Measurements from ENCODE around the gene ZNF784.

Gene ZNF784

GRCh38 chr19:55621673-55622231 lies 2.6 kb downstream of the ZNF784 start:
- no peak for DNase-seq (ENCODE audit: low read depth in 1 of 2, low spot score in 1 of 2)

DNA sequence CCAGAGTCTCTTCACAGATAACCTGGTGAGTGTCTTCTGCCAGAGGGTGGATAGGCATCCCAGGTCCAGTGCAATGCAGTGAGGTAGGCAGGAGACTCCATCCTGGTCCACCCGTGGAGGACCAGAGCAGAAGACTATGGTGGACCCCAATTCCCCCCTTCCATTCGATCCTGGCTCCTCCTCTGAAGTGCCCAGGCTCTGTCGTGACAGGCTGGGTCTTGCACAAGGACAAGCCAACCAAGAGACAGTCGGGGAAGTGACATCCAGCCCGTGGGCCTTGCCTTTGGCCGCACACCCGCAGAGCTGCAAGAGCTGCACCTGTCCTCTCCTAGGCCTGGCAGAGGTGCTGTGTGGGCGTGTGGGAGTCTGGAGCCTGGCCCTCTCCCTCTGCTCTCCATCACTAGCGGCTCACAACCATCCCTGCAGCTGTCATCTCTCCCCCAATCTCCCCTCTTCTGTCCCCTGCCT lies 3.1 kb downstream of the ZNF784 start:
- no peak for DNase-seq (ENCODE audit: low read depth in 1 of 2, low spot score in 1 of 2)

DNA sequence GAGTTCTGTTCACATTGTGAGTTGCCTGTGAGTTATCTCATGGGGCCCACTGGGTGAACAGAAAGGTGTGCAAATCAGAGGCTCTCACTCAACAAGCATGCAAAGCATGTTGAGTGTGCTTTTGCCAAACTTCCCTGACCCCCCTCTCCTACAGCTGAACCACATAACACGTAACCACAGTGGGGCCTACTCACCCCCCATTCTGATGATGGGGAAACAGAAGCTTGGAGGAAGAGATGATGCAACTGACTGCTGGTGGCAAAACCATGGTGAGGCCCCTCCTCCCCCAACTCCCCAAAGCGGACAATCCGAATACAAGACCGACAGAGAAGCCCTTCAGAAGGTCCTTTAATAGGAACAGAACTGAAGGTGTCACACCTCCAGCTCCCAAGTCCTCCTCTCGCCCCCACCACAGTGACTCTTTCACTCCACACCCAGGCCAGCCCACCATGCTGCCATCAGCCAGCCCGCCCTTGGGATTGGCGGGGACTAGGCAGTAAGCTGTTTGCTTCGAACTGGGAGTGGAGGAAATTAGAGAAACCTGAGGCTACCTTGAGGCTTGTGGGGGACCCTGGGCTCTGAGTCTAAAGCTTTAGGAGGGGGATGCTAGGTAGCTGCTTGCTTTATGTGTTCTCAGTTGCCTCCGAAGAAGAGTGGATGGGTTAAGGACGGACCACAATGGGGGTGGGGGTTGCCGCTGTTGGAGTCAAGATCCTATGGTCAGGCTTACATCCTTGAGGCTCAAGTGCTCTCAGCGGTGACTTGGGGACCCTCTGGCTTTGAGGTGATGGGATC lies 3.8 kb downstream of the ZNF784 start:
- no peak for DNase-seq (ENCODE audit: low read depth in 1 of 2, low spot score in 1 of 2)

DNA sequence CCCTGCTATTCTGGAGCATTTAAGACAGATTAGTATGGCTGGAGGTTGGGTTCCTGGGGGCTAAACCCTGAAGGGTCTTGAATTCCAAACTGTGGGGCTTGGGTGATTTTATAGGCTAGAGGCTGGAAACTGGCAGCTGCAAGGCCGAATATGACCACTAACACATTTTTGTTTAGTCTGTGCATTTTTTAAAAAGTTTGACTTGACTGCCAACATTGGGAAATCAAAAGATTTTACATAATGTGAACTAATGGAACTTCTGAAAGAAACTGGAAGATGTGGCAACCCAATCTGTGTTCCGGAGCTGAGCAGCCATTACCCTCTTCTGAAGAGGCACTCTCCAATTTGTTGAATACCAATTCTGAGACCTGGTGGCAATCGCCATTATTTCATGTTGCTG lies 5.1 kb downstream of the ZNF784 start:
- DNase-seq (ENCODE audit: low read depth in 1 of 2, low spot score in 1 of 2) = no peak

DNA sequence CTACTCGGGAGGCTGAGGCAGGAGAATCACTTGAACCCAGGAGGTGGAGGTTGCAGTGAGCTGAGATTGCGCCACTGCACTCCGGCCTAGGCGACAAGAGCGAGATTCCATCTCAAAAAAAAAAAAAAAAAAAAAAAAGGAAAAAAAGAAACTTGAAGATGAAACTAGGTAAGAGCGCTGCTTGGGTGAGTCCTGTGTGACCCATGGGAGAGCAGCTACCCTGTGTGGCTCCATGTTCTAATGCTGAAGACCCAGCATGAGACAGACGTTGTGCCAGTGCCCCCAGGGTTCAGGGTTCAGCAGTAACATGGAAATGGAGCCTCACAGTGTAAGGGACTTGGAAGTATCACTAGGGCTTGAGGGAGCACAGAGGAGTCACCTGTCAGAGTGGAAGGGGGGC lies 5.9 kb downstream of the ZNF784 start:
- DNase-seq (ENCODE audit: low read depth in 1 of 2, low spot score in 1 of 2) = no peak

- no peak for DNase-seq (ENCODE audit: low read depth in 1 of 2, low spot score in 1 of 2)
These were observed 6.9 kb downstream of the ZNF784 start for GRCh38 chr19:55617426-55617825.

GRCh38 chr19:55616395-55616875 lies 7.9 kb downstream of the ZNF784 start:
- DNase-seq (ENCODE audit: low read depth in 1 of 2, low spot score in 1 of 2) = no peak

GRCh38 chr19:55615543-55616394 lies 8.6 kb downstream of the ZNF784 start:
- DNase-seq (ENCODE audit: low read depth in 1 of 2, low spot score in 1 of 2) = no peak

DNA sequence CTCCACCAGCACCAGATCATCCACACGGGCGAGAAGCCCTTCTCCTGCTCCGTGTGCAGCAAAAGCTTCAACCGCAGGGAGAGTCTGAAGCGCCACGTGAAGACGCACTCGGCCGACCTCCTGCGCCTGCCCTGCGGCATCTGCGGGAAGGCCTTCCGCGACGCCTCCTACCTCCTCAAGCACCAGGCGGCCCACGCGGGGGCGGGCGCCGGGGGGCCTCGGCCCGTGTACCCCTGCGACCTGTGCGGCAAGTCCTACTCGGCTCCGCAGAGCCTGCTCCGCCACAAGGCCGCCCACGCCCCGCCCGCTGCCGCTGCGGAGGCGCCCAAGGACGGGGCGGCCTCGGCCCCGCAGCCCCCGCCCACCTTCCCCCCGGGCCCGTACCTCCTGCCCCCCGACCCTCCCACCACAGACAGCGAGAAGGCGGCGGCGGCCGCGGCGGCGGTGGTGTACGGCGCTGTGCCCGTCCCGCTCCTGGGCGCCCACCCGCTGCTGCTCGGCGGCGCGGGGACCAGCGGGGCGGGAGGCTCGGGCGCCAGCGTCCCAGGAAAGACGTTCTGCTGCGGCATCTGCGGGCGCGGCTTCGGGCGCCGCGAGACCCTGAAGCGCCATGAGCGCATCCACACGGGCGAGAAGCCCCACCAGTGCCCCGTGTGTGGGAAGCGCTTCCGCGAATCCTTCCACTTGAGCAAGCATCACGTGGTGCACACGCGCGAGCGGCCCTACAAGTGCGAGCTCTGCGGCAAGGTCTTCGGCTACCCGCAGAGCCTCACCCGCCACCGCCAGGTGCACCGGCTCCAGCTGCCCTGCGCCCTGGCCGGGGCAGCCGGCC lies 9.4 kb downstream of the ZNF784 start:
- no peak for DNase-seq (ENCODE audit: low read depth in 1 of 2, low spot score in 1 of 2)

DNA sequence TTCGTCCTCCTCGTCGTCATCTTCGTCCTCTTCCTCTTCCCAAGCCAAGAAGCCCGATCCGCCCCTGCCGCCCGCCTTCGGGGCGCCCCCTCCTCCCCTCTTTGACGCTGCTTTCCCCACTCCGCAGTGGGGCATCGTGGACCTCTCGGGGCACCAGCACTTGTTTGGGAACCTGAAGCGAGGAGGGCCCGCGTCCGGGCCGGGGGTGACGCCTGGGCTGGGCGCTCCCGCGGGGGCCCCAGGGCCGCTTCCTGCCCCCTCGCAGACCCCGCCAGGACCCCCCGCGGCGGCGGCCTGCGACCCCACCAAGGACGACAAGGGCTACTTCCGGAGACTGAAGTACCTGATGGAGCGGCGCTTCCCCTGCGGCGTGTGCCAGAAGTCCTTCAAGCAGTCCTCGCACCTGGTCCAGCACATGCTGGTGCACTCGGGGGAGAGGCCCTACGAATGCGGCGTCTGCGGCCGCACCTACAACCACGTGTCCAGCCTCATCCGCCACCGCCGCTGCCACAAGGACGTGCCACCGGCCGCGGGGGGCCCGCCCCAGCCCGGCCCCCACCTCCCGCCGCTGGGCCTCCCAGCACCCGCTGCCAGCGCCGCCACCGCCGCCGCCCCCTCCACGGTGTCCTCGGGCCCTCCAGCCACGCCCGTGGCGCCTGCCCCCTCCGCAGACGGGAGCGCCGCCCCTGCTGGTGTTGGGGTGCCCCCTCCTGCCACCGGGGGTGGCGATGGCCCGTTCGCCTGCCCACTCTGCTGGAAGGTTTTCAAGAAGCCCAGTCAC lies 10.2 kb downstream of the ZNF784 start:
- no peak for DNase-seq (ENCODE audit: low read depth in 1 of 2, low spot score in 1 of 2)

GRCh38 chr19:55613396-55613795 lies 11.0 kb downstream of the ZNF784 start:
- no peak for DNase-seq (ENCODE audit: low read depth in 1 of 2, low spot score in 1 of 2)

GRCh38 chr19:55611983-55612645 lies 12.3 kb downstream of the ZNF784 start:
- DNase-seq (ENCODE audit: low read depth in 1 of 2, low spot score in 1 of 2) = no peak

- no peak for DNase-seq (ENCODE audit: low read depth in 1 of 2, low spot score in 1 of 2)
These were observed 12.9 kb downstream of the ZNF784 start for GRCh38 chr19:55611300-55611982.

- no peak for DNase-seq (ENCODE audit: low read depth in 1 of 2, low spot score in 1 of 2)
These were observed 15.0 kb downstream of the ZNF784 start for GRCh38 chr19:55609326-55609725.

GRCh38 chr19:55606817-55607216 lies 17.5 kb downstream of the ZNF784 start:
- no peak for DNase-seq (ENCODE audit: low read depth in 1 of 2, low spot score in 1 of 2)

GRCh38 chr19:55606471-55606787 lies 17.9 kb downstream of the ZNF784 start:
- DNase-seq (ENCODE audit: low read depth in 1 of 2, low spot score in 1 of 2) = no peak

GRCh38 chr19:55605637-55606470 lies 18.5 kb downstream of the ZNF784 start, which contains the start of gene ZNF865:
Gene ZNF865 (plus strand): TSS chr19:55605647. CDS start chr19:55613619, 7,972 bp downstream.
- peak; percentile 43 to 51 for DNase-seq (ENCODE audit: low read depth in 1 of 2, low spot score in 1 of 2)

GRCh38 chr19:55605207-55605636 lies 19.1 kb downstream of the ZNF784 start:
- DNase-seq (ENCODE audit: low read depth in 1 of 2, low spot score in 1 of 2) = peak; percentile 93 to 98
